ENCODE results near the gene R3HDM4.

DNA sequence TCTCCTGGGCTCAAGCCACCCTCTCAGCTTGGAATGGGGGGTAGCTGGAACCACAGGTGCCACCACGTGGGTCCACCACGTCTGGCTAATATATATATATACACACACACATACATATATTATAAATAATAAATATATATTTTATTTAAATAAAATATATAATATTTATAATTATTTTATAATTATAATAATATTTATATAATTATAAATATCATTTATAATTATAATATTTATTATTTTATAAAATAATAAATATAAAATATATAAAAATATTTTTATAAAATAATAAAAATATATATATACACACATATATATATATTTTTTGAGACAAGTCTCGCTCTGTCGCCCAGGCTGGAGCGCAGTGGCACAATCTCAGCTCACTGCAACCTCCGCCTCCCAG lies 58.5 kb downstream of the R3HDM4 start:
- TF ChIP-seq TAF7 (tag; IDR thresholded peaks at IDR 0.05) (no peak), NFYB (IDR thresholded peaks at IDR 0.05; ENCODE audit: extremely low read depth, insufficient read length) (no peak)

All from K562 (cell line).